Endodermal cell (in vitro differentiated cells): Measurements from ENCODE around the gene PLCB1. TPM values are rescaled to one million over a fixed set of nuclear protein-coding genes. Genes with fewer than 3 reads are reported as not detected.

Source experiments
- DNase-seq: peaks from one replicate; pipeline ENCODE4 v3.0.0-alpha.2; 2017
- H3K27ac ChIP-seq: 2 replicates; pipeline ENCODE4 v1.5.1; 2013; ENCODE audit warnings: mild to moderate bottlenecking, low read depth, low read length, moderate library complexity
- H3K27me3 ChIP-seq: 2 replicates; pipeline ENCODE4 v1.6.1; 2013; ENCODE audit warnings: mild to moderate bottlenecking, low read length, moderate library complexity; ENCODE audit not compliant: insufficient read depth, control insufficient read depth, poor library complexity, severe bottlenecking
- H3K36me3 ChIP-seq: 2 replicates; pipeline ENCODE4 v1.7.0; 2013; ENCODE audit warnings: mild to moderate bottlenecking, low read length, moderate library complexity; ENCODE audit not compliant: control insufficient read depth, insufficient read depth
- H3K4me1 ChIP-seq: one replicate; pipeline ENCODE4 v1.7.0; 2013; ENCODE audit warnings: low read length; ENCODE audit not compliant: control insufficient read depth, insufficient read depth
- H3K4me3 ChIP-seq: 2 replicates; pipeline ENCODE4 v1.5.1; 2013; ENCODE audit warnings: mild to moderate bottlenecking, low read length, moderate library complexity
- H3K9ac ChIP-seq: 2 replicates; pipeline ENCODE4 v1.6.1; 2013; ENCODE audit warnings: mild to moderate bottlenecking, low read length, moderate library complexity; ENCODE audit not compliant: poor library complexity, severe bottlenecking; ENCODE audit errors: extremely low read depth
- H3K9me3 ChIP-seq: 2 replicates; pipeline ENCODE4 v1.6.1; 2013; ENCODE audit warnings: mild to moderate bottlenecking, low read length, moderate library complexity; ENCODE audit not compliant: control insufficient read depth
- H3K27ac Mint-ChIP-seq: 2 replicates; pipeline ENCODE4 v1.8.0; 2020; ENCODE audit warnings: mixed read lengths
- H3K27me3 Mint-ChIP-seq: 2 replicates; pipeline ENCODE4 v1.8.0; 2021; ENCODE audit warnings: mild to moderate bottlenecking, mixed read lengths; ENCODE audit not compliant: insufficient read depth
- H3K36me3 Mint-ChIP-seq: 2 replicates; pipeline ENCODE4 v1.8.0; 2020; ENCODE audit warnings: low read depth, mixed read lengths
- H3K4me1 Mint-ChIP-seq: 2 replicates; pipeline ENCODE4 v1.8.0; 2020; ENCODE audit warnings: mixed read lengths
- H3K4me3 Mint-ChIP-seq: 2 replicates; pipeline ENCODE4 v1.8.0; 2020; ENCODE audit warnings: mild to moderate bottlenecking, moderate library complexity, mixed read lengths
- H3K9me3 Mint-ChIP-seq: 2 replicates; pipeline ENCODE4 v1.8.0; 2020; ENCODE audit warnings: mild to moderate bottlenecking, mixed read lengths
- CTCF ChIP-seq: fragments of 200-600 bp; sonication (generic); conservative IDR thresholded peaks from 2 replicates; pipeline ENCODE4 v1.5.0; 2021; ENCODE audit warnings: antibody characterized with exemption, mild to moderate bottlenecking
- WGBS, 2 experiments: methylation state at CpG; one replicate each; pipeline versions ENCODE4 v1.1.5 to v1.1.7; 2013; ENCODE audit warnings: missing lambda C conversion rate in 2 of 2, mixed read lengths in 1 of 2; ENCODE audit not compliant: insufficient coverage in 1 of 2, insufficient read length in 1 of 2; 5-methylcytosine and 5-hydroxymethylcytosine counted together
- total RNA-seq, 2 donors: library from RNA; stranded (reverse); fragmentation: NEBNext Ultra II Directional in 1 of 2; extraction: Animal tissue kit (Norgen Biotek cat#: 25700) in 1 of 2; gene quantifications; 2 replicates in 1 of 2; 3 replicates in 1 of 2; pipeline ENCODE4 v1.2.1, GENCODE V29; 2021

PLCB1 gene
- total RNA-seq, 2 donors from 2014 or later = 15.3 to 16.5 TPM

GRCh38 chr20:8646033-8646441 is 514.0 kb downstream of the PLCB1 start:
- no peak for TF ChIP-seq CTCF
- Mint-ChIP-seq H3K27me3 (no peaks in the 10 kb centered on the region), H3K36me3 (peaks cover 39% of the 10 kb centered on the region), H3K9me3 (peaks cover 15% of the 10 kb centered on the region), H3K27ac (no peak overlapping the region), H3K4me1 (peaks cover 3% of the 10 kb centered on the region), H3K4me3 (no peak overlapping the region)
- Histone ChIP-seq H3K36me3 (no peaks in the 10 kb centered on the region), H3K27ac (no peak overlapping the region), H3K9me3 (peaks cover 23% of the 10 kb centered on the region), H3K4me3 (no peak overlapping the region), H3K4me1 (no peaks in the 10 kb centered on the region), H3K27me3 (no peaks in the 10 kb centered on the region), H3K9ac (no peak overlapping the region)
- WGBS, 2 experiments = 94 to 95% methylated on average over 4 of the region's 4 CpGs
- no peak for DNase-seq

GRCh38 chr20:8646716-8647115 is 514.6 kb downstream of the PLCB1 start:
- TF ChIP-seq CTCF = no peak

DNA sequence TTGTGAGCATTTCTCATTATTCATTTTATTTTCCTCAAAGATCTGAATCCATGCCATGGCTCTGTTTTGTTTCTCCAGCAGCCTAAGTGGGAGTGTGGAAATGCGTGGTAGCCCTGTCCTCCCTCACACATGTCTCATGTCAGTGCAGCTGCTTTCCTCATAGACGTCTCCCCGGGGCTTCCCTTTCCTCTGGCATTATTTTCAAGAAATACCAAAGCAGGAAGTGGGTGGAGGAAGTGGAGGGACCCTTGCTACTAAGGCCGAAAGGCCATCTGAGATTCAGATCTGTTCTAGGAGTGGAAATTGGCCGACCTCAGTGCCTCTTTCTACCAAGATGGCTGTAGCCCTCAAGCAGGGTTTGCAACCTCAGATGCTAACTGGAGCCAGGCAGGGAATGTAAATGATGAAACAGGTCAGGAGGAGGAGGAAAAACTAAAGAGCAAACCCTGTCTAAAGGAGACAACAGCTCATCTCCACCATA is 515.9 kb downstream of the PLCB1 start:
- Histone ChIP-seq H3K4me1 (no peaks in the 10 kb centered on the region), H3K9ac (no peak overlapping the region), H3K4me3 (no peak overlapping the region), H3K36me3 (no peaks in the 10 kb centered on the region), H3K27me3 (no peaks in the 10 kb centered on the region), H3K9me3 (peaks cover 23% of the 10 kb centered on the region), H3K27ac (no peak overlapping the region)
- Mint-ChIP-seq H3K27me3 (no peaks in the 10 kb centered on the region), H3K9me3 (peaks cover 13% of the 10 kb centered on the region), H3K4me3 (no peak overlapping the region), H3K4me1 (peaks cover 3% of the 10 kb centered on the region), H3K27ac (no peak overlapping the region), H3K36me3 (peaks cover 42% of the 10 kb centered on the region)
- TF ChIP-seq CTCF = no peak
- no peak for DNase-seq
- WGBS, 2 experiments = 96 to 100% methylated on average over 2 to 5 of the region's 5 CpGs

More at GRCh38 chr20:8646716-8647115, 514.6 kb downstream of the PLCB1 start:
- 96% methylated on average over 1 of the region's 1 CpG; no CpG with 5 or more reads in 1 of the 2 experiments for WGBS, 2 experiments
- H3K27me3 Mint-ChIP-seq = no peaks in the 10 kb centered on the region
- Histone ChIP-seq H3K36me3 (no peaks in the 10 kb centered on the region), H3K9me3 (peaks cover 23% of the 10 kb centered on the region), H3K27me3 (no peaks in the 10 kb centered on the region), H3K4me3 (no peak overlapping the region), H3K27ac (no peak overlapping the region), H3K4me1 (no peaks in the 10 kb centered on the region), H3K9ac (no peak overlapping the region)
- H3K27ac Mint-ChIP-seq = no peak overlapping the region
- H3K9me3 Mint-ChIP-seq = peaks cover 15% of the 10 kb centered on the region
- H3K36me3 Mint-ChIP-seq = peaks cover 44% of the 10 kb centered on the region
- no peak for DNase-seq
- peaks cover 3% of the 10 kb centered on the region for H3K4me1 Mint-ChIP-seq
- H3K4me3 Mint-ChIP-seq = no peak overlapping the region
